ENCODE results near the gene NAXE. TPM values are rescaled to one million over a fixed set of nuclear protein-coding genes. Genes with fewer than 3 reads are reported as not detected.
"Not testable (repeated sequence)": the region's sequence is repeated elsewhere in the genome, so short reads cannot be mapped to it uniquely, and the experiment has no call there.

NAXE gene
- total RNA-seq, 2 donors from 2014 or later, result 118 to 188 TPM

- 4% methylated on average over 13 of the region's 13 CpGs for WGBS
- H3K27ac ChIP-seq, result peak overlapping the region; percentile 84
- peak overlapping the region; percentile 50 to 61 for H3K4me3 ChIP-seq
Observed at GRCh38 chr1:156600733-156601121, 9.2 kb downstream of the NAXE start.

DNA sequence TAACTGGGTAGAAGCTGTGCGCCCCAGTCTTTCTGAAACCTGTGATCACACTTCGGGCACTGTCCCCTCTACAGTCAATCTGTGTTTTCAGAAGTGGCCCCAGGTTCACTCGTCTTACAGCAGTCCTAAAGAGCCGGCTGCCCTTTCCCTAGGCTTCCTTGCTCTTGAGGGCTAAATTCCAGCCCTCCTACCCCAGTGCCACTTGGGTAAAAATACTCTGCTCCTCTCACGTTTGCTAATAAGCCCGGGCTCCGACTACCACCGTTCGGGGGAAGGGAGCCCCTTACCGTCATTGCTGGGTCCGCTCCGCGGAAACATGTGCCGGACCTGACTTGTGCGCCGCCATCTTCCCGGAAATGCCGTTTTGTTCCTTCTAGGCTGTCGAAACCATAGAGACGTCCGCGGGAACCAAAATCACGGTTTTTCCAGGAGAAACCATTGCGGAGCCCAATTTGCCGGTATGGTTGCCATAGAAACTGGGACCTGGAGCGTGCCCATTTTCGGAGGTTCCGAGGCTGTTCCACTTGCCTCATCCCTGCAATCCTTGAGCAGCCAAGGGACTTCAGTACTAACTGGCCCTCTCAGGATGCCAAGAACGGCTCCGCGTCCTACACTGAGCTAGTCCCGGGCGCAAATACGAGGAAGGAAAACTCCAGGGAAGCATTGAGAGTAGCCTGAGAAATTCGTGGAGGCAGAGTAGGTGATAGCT, 9.7 kb downstream of the NAXE start, which contains the start of gene GPATCH4:
Gene GPATCH4, minus strand, starts transcription at position 358 of the 709 bp plus-strand sequence.
- WGBS, result under 1% methylated on average over 35 of the region's 35 CpGs
- Histone ChIP-seq H3K27ac (peak within 1 kb of the TSS; percentile 84), H3K9me3 (no peaks in the 10 kb centered on the region), H3K4me1 (replicated peaks) (no peaks in the 10 kb centered on the region), H3K36me3 (no peaks in the 10 kb centered on the region), H3K27me3 (replicated peaks; ENCODE audit: insufficient read depth) (no peaks in the 10 kb centered on the region), H3K4me3 (peak within 1 kb of the TSS; percentile 50 to 61)
- DNase-seq (ENCODE audit: low spot score), result peak; percentile 75
- intact Hi-C loops (cut with DNase I), result no loop called here
- TF ChIP-seq POLR2AphosphoS5 (IDR thresholded peaks at IDR 0.05) (peak; percentile 85), POLR2A (IDR thresholded peaks at IDR 0.05) (no peak)
- TF ChIP-seq, protein P1, sequence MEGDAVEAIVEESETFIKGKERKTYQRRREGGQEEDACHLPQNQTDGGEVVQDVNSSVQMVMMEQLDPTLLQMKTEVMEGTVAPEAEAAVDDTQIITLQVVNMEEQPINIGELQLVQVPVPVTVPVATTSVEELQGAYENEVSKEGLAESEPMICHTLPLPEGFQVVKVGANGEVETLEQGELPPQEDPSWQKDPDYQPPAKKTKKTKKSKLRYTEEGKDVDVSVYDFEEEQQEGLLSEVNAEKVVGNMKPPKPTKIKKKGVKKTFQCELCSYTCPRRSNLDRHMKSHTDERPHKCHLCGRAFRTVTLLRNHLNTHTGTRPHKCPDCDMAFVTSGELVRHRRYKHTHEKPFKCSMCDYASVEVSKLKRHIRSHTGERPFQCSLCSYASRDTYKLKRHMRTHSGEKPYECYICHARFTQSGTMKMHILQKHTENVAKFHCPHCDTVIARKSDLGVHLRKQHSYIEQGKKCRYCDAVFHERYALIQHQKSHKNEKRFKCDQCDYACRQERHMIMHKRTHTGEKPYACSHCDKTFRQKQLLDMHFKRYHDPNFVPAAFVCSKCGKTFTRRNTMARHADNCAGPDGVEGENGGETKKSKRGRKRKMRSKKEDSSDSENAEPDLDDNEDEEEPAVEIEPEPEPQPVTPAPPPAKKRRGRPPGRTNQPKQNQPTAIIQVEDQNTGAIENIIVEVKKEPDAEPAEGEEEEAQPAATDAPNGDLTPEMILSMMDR (IDR thresholded peaks at IDR 0.05), result no peak

More at GRCh38 chr1:156600733-156601121, 9.2 kb downstream of the NAXE start:
- TF ChIP-seq, protein P1 (IDR thresholded peaks at IDR 0.05), result no peak
- TF ChIP-seq POLR2A (IDR thresholded peaks at IDR 0.05) (no peak), POLR2AphosphoS5 (IDR thresholded peaks at IDR 0.05) (no peak)
- Histone ChIP-seq H3K4me1 (replicated peaks) (no peaks in the 10 kb centered on the region), H3K9me3 (no peaks in the 10 kb centered on the region), H3K27me3 (replicated peaks; ENCODE audit: insufficient read depth) (no peaks in the 10 kb centered on the region), H3K36me3 (no peaks in the 10 kb centered on the region)
- no peak for DNase-seq (ENCODE audit: low spot score)
- intact Hi-C loops (cut with DNase I), result no loop called here

DNA sequence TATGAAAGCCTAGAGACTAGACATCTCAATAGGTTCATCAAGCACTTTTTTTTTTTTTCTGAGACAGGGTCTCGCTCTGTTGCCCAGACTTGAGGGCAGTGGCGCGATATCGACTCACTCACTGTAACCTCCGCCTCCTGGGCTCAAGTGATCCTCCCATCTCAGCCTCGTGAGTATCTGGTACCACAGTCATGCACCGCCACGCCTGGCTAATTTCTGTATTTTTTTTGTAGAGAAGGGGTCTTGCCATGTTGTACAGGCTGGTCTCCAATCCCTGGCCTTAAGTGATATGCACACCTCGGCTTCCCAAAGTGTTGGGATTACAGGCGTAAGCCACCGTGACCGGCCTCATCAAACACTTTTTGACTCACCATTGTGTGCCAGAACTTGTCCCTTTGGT, 10.3 kb downstream of the NAXE start:
- H3K4me1 ChIP-seq (replicated peaks), result no peaks in the 10 kb centered on the region
- DNase-seq (ENCODE audit: low spot score), result no peak
- 67% methylated on average over 12 of the region's 12 CpGs for WGBS
- H3K27me3 ChIP-seq (replicated peaks; ENCODE audit: insufficient read depth), result no peaks in the 10 kb centered on the region
- intact Hi-C loops (cut with DNase I), result no loop called here
- H3K9me3 ChIP-seq, result no peaks in the 10 kb centered on the region
- H3K36me3 ChIP-seq, result no peaks in the 10 kb centered on the region
- TF ChIP-seq, protein P1 (IDR thresholded peaks at IDR 0.05), result no peak
- TF ChIP-seq POLR2A (IDR thresholded peaks at IDR 0.05) (no peak), POLR2AphosphoS5 (IDR thresholded peaks at IDR 0.05) (no peak)
- H3K27ac ChIP-seq, result peak overlapping the region; percentile 84
- peak overlapping the region; percentile 50 to 61 for H3K4me3 ChIP-seq

- WGBS, result 26% methylated on average over 10 of the region's 10 CpGs
- no peak overlapping the region for H3K4me3 ChIP-seq
- no peaks in the 10 kb centered on the region for H3K27me3 ChIP-seq (replicated peaks; ENCODE audit: insufficient read depth)
- intact Hi-C loops (cut with DNase I), result no loop called here
- peak overlapping the region in 1 of 2 donors; percentile 40 for H3K27ac ChIP-seq
- no peaks in the 10 kb centered on the region for H3K9me3 ChIP-seq
- H3K4me1 ChIP-seq (replicated peaks), result no peaks in the 10 kb centered on the region
- no peak for TF ChIP-seq POLR2A (IDR thresholded peaks at IDR 0.05)
- TF ChIP-seq, protein P1 (IDR thresholded peaks at IDR 0.05), result peak in 1 of 4 experiments; percentile 6
- DNase-seq (ENCODE audit: low spot score), result peak; percentile 40
- H3K36me3 ChIP-seq, result no peaks in the 10 kb centered on the region
Observed at GRCh38 chr1:156602557-156602993, 11.0 kb downstream of the NAXE start.

DNA sequence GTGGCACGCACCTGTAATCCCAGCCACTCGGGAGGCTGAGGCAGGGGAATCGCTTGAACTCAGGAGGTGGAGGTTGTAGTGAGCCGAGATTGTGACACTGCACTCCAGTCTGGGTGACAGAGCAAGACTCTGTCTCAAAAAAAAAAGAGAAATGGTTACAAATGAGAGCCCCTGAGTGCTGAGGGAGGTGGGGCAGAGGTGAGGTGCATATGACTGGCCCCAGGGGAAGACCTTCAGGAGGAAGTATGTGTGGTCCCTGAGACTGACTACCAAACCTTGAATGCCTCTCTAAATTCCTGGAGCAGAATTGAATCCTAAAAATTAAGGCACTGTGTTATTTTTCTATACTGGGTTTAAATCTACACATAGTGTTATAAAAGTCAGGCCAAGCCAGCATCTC, 15.8 kb downstream of the NAXE start:
- H3K36me3 ChIP-seq; H3K27ac ChIP-seq; H3K4me3 ChIP-seq; H3K9me3 ChIP-seq; H3K4me1 ChIP-seq (replicated peaks); H3K27me3 ChIP-seq (replicated peaks; ENCODE audit: insufficient read depth); DNase-seq (ENCODE audit: low spot score): not testable (repeated sequence)
- intact Hi-C loops (cut with DNase I), result loop anchor here (5.0 kb wide), 1 partner anchor 150 kb away; no protein-coding TSS in a partner anchor
- 76% methylated on average over 4 of the region's 4 CpGs for WGBS
